Ishikawa (cell line): ENCODE data around the gene POU2F2.

Experiments used
- CEBPB ChIP-seq: IDR thresholded peaks from 2 replicates; pipeline ENCODE4 v1.6.1; 2012
- CREB1 ChIP-seq: IDR thresholded peaks from 2 replicates; pipeline ENCODE4 v1.6.1; 2012; ENCODE audit warnings: low read depth
- EGR1 ChIP-seq: IDR thresholded peaks from 2 replicates; pipeline ENCODE4 v1.6.1; 2012
- EP300 ChIP-seq: IDR thresholded peaks from 2 replicates; pipeline ENCODE4 v1.6.1; 2012; ENCODE audit warnings: borderline replicate concordance
- FOXM1 ChIP-seq: IDR thresholded peaks from 2 replicates; pipeline ENCODE4 v1.6.1; 2012; ENCODE audit warnings: low read depth, borderline replicate concordance
- MAX ChIP-seq: IDR thresholded peaks from 2 replicates; pipeline ENCODE4 v1.6.1; 2012
- NFIC ChIP-seq: IDR thresholded peaks from 2 replicates; pipeline ENCODE4 v1.6.1; 2012
- RAD21 ChIP-seq: IDR thresholded peaks from 2 replicates; pipeline ENCODE4 v1.6.1; 2012; ENCODE audit warnings: low read depth
- TAF1 ChIP-seq: IDR thresholded peaks from 2 replicates; pipeline ENCODE4 v1.6.1; 2012; ENCODE audit warnings: low read depth, mild to moderate bottlenecking
- TCF12 ChIP-seq: IDR thresholded peaks from 2 replicates; pipeline ENCODE4 v1.6.1; 2012; ENCODE audit warnings: low read depth
- TEAD4 ChIP-seq: IDR thresholded peaks from 2 replicates; pipeline ENCODE4 v1.6.1; 2012
- USF1 ChIP-seq: IDR thresholded peaks from 2 replicates; pipeline ENCODE4 v1.6.1; 2012
- YY1 ChIP-seq: IDR thresholded peaks from 2 replicates; pipeline ENCODE4 v1.6.1; 2012; ENCODE audit warnings: low read depth
- ZBTB7A ChIP-seq: IDR thresholded peaks from 2 replicates; pipeline ENCODE4 v1.6.1; 2012; ENCODE audit warnings: low read depth
- TF ChIP-seq, protein P1 (sequence below): IDR thresholded peaks from 2 replicates; pipeline ENCODE4 v1.6.1; 2012; ENCODE audit warnings: low read depth, mild to moderate bottlenecking

Gene POU2F2

GRCh38 chr19:42078538-42079275, 53.5 kb downstream of the POU2F2 start:
- no peak for TF ChIP-seq CEBPB
- TF ChIP-seq EP300: no peak
- TF ChIP-seq USF1: no peak
- no peak for TF ChIP-seq CREB1
- TF ChIP-seq RAD21: no peak
- no peak for TF ChIP-seq YY1
- TF ChIP-seq TEAD4: no peak
- no peak for TF ChIP-seq EGR1
- TF ChIP-seq, protein P1, sequence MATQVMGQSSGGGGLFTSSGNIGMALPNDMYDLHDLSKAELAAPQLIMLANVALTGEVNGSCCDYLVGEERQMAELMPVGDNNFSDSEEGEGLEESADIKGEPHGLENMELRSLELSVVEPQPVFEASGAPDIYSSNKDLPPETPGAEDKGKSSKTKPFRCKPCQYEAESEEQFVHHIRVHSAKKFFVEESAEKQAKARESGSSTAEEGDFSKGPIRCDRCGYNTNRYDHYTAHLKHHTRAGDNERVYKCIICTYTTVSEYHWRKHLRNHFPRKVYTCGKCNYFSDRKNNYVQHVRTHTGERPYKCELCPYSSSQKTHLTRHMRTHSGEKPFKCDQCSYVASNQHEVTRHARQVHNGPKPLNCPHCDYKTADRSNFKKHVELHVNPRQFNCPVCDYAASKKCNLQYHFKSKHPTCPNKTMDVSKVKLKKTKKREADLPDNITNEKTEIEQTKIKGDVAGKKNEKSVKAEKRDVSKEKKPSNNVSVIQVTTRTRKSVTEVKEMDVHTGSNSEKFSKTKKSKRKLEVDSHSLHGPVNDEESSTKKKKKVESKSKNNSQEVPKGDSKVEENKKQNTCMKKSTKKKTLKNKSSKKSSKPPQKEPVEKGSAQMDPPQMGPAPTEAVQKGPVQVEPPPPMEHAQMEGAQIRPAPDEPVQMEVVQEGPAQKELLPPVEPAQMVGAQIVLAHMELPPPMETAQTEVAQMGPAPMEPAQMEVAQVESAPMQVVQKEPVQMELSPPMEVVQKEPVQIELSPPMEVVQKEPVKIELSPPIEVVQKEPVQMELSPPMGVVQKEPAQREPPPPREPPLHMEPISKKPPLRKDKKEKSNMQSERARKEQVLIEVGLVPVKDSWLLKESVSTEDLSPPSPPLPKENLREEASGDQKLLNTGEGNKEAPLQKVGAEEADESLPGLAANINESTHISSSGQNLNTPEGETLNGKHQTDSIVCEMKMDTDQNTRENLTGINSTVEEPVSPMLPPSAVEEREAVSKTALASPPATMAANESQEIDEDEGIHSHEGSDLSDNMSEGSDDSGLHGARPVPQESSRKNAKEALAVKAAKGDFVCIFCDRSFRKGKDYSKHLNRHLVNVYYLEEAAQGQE: no peak
- TF ChIP-seq FOXM1: no peak
- TF ChIP-seq ZBTB7A: no peak
- no peak for TF ChIP-seq TAF1
- no peak for TF ChIP-seq MAX
- no peak for TF ChIP-seq TCF12
- no peak for TF ChIP-seq NFIC

GRCh38 chr19:42078058-42078457, 54.2 kb downstream of the POU2F2 start:
- TF ChIP-seq NFIC: no peak

DNA sequence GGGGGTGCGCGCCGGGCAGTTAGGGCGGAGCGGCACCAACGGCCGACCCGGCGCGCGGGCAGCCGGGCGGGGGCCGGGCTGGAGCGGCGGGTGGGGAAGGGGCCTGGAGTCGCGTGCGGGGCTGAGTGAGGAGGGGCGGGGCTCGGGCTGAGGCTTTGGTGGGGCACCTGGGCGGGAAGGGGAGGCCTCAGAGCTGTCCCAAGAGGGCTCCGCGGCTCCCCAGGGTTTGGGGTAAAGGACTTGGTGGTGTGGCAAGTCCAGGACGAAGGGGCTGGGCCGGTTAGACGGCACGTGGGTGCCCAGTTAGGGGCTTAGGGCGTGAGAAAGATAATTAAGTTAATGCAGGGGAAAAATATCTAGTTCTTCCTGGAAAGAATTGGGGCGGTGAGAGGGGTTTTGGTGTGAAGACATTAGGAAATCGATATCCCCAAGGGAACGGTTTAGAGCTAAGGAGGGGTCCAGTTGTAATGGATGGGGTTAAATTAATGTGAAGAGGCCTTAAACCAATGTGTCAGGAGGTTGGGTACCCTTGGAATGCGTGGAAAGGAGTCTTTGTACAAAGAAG, 55.8 kb downstream of the POU2F2 start:
- no peak for TF ChIP-seq CREB1
- no peak for TF ChIP-seq YY1
- TF ChIP-seq, protein P1: no peak
- TF ChIP-seq CEBPB: no peak
- no peak for TF ChIP-seq TEAD4
- no peak for TF ChIP-seq NFIC
- TF ChIP-seq EP300: no peak
- TF ChIP-seq TAF1: no peak
- no peak for TF ChIP-seq EGR1
- TF ChIP-seq RAD21: no peak
- TF ChIP-seq MAX: no peak
- TF ChIP-seq FOXM1: no peak
- no peak for TF ChIP-seq ZBTB7A
- TF ChIP-seq TCF12: no peak
- TF ChIP-seq USF1: no peak

DNA sequence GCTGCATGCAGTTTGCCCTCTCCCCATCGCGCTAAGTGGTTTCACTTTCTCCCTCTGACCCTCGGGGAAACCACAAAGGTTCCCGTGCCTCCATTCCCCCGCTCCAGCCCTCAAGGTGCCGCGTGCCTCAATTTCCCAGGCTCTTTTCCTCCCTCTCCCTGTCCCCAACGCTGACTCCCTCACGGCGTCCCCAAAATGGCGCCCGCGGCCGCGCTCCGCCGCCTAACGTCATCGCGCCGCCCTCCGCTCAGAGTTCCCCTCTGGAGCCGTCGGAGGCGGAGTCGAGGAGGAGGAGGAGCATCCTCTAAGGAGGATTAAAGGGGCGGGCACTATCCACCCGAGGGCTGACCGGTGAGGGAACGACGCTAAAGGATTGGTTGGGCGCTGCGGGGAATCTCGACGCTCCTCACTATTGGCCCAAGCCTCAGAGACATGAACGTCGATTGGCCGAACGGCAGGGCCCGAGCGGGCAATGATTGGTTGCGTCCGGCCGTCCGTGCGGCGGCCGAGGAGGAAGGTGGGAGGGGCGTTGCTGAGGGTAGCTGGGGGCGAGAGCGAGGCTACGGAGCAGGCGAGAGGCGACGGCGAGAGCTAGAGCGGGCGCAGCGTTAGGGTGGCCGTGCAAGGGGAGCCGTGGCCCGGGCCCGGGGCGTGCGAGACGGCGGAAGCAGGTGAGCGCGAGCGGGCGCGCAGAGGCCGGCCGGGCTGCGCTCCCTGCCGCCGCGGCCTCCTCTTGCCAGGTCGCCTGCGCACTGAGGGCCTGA, 56.4 kb downstream of the POU2F2 start, which contains the start of gene ZNF574:
Gene ZNF574, plus strand, starts transcription at position 551 of the 764 bp plus-strand sequence. CDS start 2,441 bp downstream, outside the sequence.
- TF ChIP-seq CEBPB: no peak
- 0 out of 2 replicates have a peak, but pooled peaks have one; percentile 22 for TF ChIP-seq TEAD4
- no peak for TF ChIP-seq ZBTB7A
- peak; percentile 96 for TF ChIP-seq YY1
- peak; percentile 88 for TF ChIP-seq TAF1
- TF ChIP-seq TCF12: no peak; the same call in 1 of the 2 replicates
- TF ChIP-seq MAX: peak; percentile 76
- TF ChIP-seq CREB1: peak; percentile 54; the same call in 1 of the 2 replicates

GRCh38 chr19:42075364-42075615, 57.0 kb downstream of the POU2F2 start:
- TF ChIP-seq EGR1 (no peak), TAF1 (no peak)
